WTC11 (cell line): Measurements from ENCODE around the gene RIPK3. TPM values are rescaled to one million over a fixed set of nuclear protein-coding genes. Genes with fewer than 3 reads are reported as not detected.

ENCODE experiments used
- ATAC-seq: fragments of 200-7000 bp; cut with Tn5 transposase; 2 replicates; pipeline ENCODE4 v1.10.0; 2021; ENCODE audit warnings: mild to moderate bottlenecking, moderate library complexity
- CTCF ChIA-PET: fragments of 300-600 bp; sonication (Branson Sonifier 250); formaldehyde crosslinking; loops from one replicate; lab custom pipeline; 2021; ENCODE audit warnings: antibody characterized with exemption; lab: Charles Lee
- POLR2A ChIA-PET: fragments of 350-600 bp; sonication (Branson Sonifier 250); formaldehyde crosslinking; loops from one replicate; lab custom pipeline; 2021; ENCODE audit warnings: antibody characterized with exemption; lab: Charles Lee
- DNase-seq: peaks from one replicate; pipeline ENCODE4 v3.0.0; 2021; ENCODE audit warnings: low spot score
- H3K27ac Mint-ChIP-seq: 2 replicates; pipeline ENCODE4 v1.8.0; 2021; ENCODE audit warnings: mixed read lengths
- H3K27me3 Mint-ChIP-seq: 2 replicates; pipeline ENCODE4 v1.8.0; 2021; ENCODE audit warnings: low read depth, mild to moderate bottlenecking, moderate library complexity, mixed read lengths
- H3K36me3 Mint-ChIP-seq: 2 replicates; pipeline ENCODE4 v1.8.0; 2021; ENCODE audit warnings: mixed read lengths
- H3K4me1 Mint-ChIP-seq: 2 replicates; pipeline ENCODE4 v1.8.0; 2022; ENCODE audit warnings: mixed read lengths
- H3K4me3 Mint-ChIP-seq: 2 replicates; pipeline ENCODE4 v1.8.0; 2021; ENCODE audit warnings: mild to moderate bottlenecking, moderate library complexity, mixed read lengths
- H3K9me3 Mint-ChIP-seq: 2 replicates; pipeline ENCODE4 v1.8.0; 2021; ENCODE audit warnings: mixed read lengths
- ATF1 ChIP-seq: sonication (generic); formaldehyde crosslinking; IDR thresholded peaks from 2 replicates; pipeline ENCODE4 v1.8.1; 2023; ENCODE audit warnings: mild to moderate bottlenecking, moderate library complexity, missing genetic modification reagents
- ELF4 ChIP-seq: sonication (generic); formaldehyde crosslinking; IDR thresholded peaks from 2 replicates; pipeline ENCODE4 v1.8.1; 2022; ENCODE audit warnings: low read depth, mild to moderate bottlenecking, moderate library complexity, missing genetic modification reagents
- EMX1 ChIP-seq: fragments of 250-450 bp; sonication (Bioruptor Pico); IDR thresholded peaks from 2 replicates; pipeline ENCODE4 v1.8.0; 2021; ENCODE audit warnings: mild to moderate bottlenecking
- NFATC4 ChIP-seq: fragments of 250-450 bp; sonication (Bioruptor Pico); IDR thresholded peaks from 2 replicates; pipeline ENCODE4 v1.9.0; 2021; ENCODE audit warnings: mild to moderate bottlenecking
- NR1H2 ChIP-seq: sonication (generic); formaldehyde crosslinking; IDR thresholded peaks from 2 replicates; pipeline ENCODE4 v1.9.0; 2021; ENCODE audit warnings: mild to moderate bottlenecking, moderate library complexity, missing genetic modification reagents
- NR3C1 ChIP-seq: sonication (generic); formaldehyde crosslinking; conservative IDR thresholded peaks from 2 replicates; pipeline ENCODE4 v1.8.1; 2023; ENCODE audit warnings: low read depth, mild to moderate bottlenecking, missing genetic modification reagents
- PREB ChIP-seq: sonication (generic); formaldehyde crosslinking; IDR thresholded peaks from 2 replicates; pipeline ENCODE4 v1.8.1; 2022; ENCODE audit warnings: mild to moderate bottlenecking, missing genetic modification reagents, moderate library complexity, borderline replicate concordance
- RORB ChIP-seq: fragments of 250-450 bp; sonication (Bioruptor Pico); IDR thresholded peaks from 2 replicates; pipeline ENCODE4 v1.9.0; 2021; ENCODE audit warnings: mild to moderate bottlenecking
- SMAD3 ChIP-seq: sonication (generic); formaldehyde crosslinking; IDR thresholded peaks from 2 replicates; pipeline ENCODE4 v1.8.0; 2022; ENCODE audit warnings: missing genetic modification reagents, mild to moderate bottlenecking, borderline replicate concordance
- TCF7 ChIP-seq: sonication (generic); formaldehyde crosslinking; IDR thresholded peaks from 2 replicates; pipeline ENCODE4 v1.8.0; 2022; ENCODE audit warnings: mild to moderate bottlenecking, low read depth, missing genetic modification reagents, moderate library complexity
- ZNF512 ChIP-seq: sonication (generic); formaldehyde crosslinking; IDR thresholded peaks from 2 replicates; pipeline ENCODE4 v1.8.1; 2022; ENCODE audit warnings: missing genetic modification reagents, borderline replicate concordance
- total RNA-seq: library from RNA; stranded (reverse); gene quantifications from 3 replicates; pipeline ENCODE4 v1.2.3, GENCODE V29; 2021
- TF ChIP-seq, protein P1 (sequence below): sonication (generic); formaldehyde crosslinking; IDR thresholded peaks from 2 replicates; pipeline ENCODE4 v1.8.0; 2022; ENCODE audit warnings: mild to moderate bottlenecking, missing genetic modification reagents
- TF ChIP-seq, protein P2 (sequence below): sonication (generic); formaldehyde crosslinking; IDR thresholded peaks from 2 replicates; pipeline ENCODE4 v1.8.1; 2023; ENCODE audit warnings: mild to moderate bottlenecking, missing genetic modification reagents

RIPK3 gene
- total RNA-seq, 1 experiment from 2014 or later = 0.83 TPM

- no peak for TF ChIP-seq PREB
Measured at GRCh38 chr14:24289649-24290280, 50.0 kb downstream of the RIPK3 start (continued).

DNA sequence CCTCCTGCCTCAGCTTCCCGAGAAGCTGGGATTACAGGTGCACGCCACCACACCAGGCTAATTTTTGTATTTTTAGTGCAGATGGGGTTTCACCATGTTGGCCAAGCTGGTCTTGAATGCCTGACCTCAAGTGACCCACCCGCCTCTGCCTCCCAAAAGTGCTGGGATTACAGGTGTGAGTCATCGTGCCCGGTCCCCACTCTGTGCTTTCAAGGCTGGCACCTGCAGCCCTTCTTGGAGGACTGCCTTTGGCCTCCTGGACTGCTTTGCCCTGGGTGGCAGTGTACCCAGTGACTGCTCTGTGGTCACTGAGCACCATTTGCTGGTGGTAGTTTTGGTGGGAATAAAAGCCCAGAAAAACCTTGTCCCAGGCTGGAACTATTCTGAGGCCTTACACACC lies 52.8 kb downstream of the RIPK3 start:
- no peak for DNase-seq
- Mint-ChIP-seq H3K9me3 (no peaks in the 10 kb centered on the region), H3K27ac (no peak overlapping the region), H3K36me3 (no peaks in the 10 kb centered on the region)
- ChIA-PET POLR2A (no interaction called here), CTCF (interaction anchor here (1.0 to 1.3 kb wide), 2 partner anchors 11 to 21 kb away, joined by 3 to 4 read pairs; partner anchors contain the start of gene CIDEB)
- TF ChIP-seq EMX1 (CRISPR knock-in tag) (no peak), TCF7 (no peak), SMAD3 (CRISPR knock-in tag) (no peak), NR3C1 (CRISPR knock-in tag) (no peak), NR1H2 (CRISPR knock-in tag) (no peak), NFATC4 (CRISPR knock-in tag) (no peak), ATF1 (CRISPR knock-in tag) (no peak), ZNF512 (CRISPR knock-in tag) (no peak), ELF4 (no peak), RORB (no peak)
- TF ChIP-seq, protein P1, sequence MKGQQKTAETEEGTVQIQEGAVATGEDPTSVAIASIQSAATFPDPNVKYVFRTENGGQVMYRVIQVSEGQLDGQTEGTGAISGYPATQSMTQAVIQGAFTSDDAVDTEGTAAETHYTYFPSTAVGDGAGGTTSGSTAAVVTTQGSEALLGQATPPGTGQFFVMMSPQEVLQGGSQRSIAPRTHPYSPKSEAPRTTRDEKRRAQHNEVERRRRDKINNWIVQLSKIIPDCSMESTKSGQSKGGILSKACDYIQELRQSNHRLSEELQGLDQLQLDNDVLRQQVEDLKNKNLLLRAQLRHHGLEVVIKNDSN (CRISPR knock-in tag) = no peak
- TF ChIP-seq, protein P2, sequence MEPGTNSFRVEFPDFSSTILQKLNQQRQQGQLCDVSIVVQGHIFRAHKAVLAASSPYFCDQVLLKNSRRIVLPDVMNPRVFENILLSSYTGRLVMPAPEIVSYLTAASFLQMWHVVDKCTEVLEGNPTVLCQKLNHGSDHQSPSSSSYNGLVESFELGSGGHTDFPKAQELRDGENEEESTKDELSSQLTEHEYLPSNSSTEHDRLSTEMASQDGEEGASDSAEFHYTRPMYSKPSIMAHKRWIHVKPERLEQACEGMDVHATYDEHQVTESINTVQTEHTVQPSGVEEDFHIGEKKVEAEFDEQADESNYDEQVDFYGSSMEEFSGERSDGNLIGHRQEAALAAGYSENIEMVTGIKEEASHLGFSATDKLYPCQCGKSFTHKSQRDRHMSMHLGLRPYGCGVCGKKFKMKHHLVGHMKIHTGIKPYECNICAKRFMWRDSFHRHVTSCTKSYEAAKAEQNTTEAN (CRISPR knock-in tag) = no peak
- TF ChIP-seq, all 79 proteins: peak for 0
- no peaks in the 10 kb centered on the region for H3K27me3 Mint-ChIP-seq
- no peak overlapping the region for H3K4me3 Mint-ChIP-seq
- no peaks in the 10 kb centered on the region for H3K4me1 Mint-ChIP-seq
- no peak for ATAC-seq

Other genes starting within 250 kb of the RIPK3 start
- gene PCK2, start 245.7 kb downstream of the RIPK3 start, total RNA-seq = 51.2 to 67.0 TPM (median 59.2 TPM) in 3 replicates
- gene DCAF11, start 225.2 kb downstream of the RIPK3 start, total RNA-seq = 73.6 to 90.2 TPM (median 77.3 TPM) in 3 replicates
- 1.3 to 2.3 TPM (median 1.6 TPM) in 3 replicates for gene NRL, start 225.0 kb downstream of the RIPK3 start, total RNA-seq
- 0.25 to 0.39 TPM in 2 of 3 replicates, not detected in the other for gene FITM1, start 209.3 kb downstream of the RIPK3 start, total RNA-seq
- 76.8 to 99.1 TPM (median 98.8 TPM) in 3 replicates for gene PSME1, start 203.8 kb downstream of the RIPK3 start, total RNA-seq
- gene EMC9, start 198.4 kb downstream of the RIPK3 start, total RNA-seq = 41.3 to 47.9 TPM (median 44.4 TPM) in 3 replicates
- gene PSME2, start 193.4 kb downstream of the RIPK3 start, total RNA-seq = 103 to 112 TPM (median 103 TPM) in 3 replicates
- gene RNF31, start 192.5 kb downstream of the RIPK3 start, total RNA-seq = 63.0 to 86.2 TPM (median 68.4 TPM) in 3 replicates
- gene IRF9, start 178.7 kb downstream of the RIPK3 start, total RNA-seq = 15.6 to 16.2 TPM (median 15.7 TPM) in 3 replicates
- gene REC8, start 167.9 kb downstream of the RIPK3 start, total RNA-seq = 29.6 to 32.2 TPM (median 31.5 TPM) in 3 replicates
- gene IPO4, start 151.2 kb downstream of the RIPK3 start, total RNA-seq = 87.6 to 128 TPM (median 91.2 TPM) in 3 replicates
- gene TM9SF1, start 144.6 kb downstream of the RIPK3 start, total RNA-seq = 27.9 to 29.2 TPM (median 28.4 TPM) in 3 replicates
- 0.13 to 0.16 TPM in 2 of 3 replicates, not detected in the other for gene TSSK4, start 134.3 kb downstream of the RIPK3 start, total RNA-seq
- 32.7 to 38.5 TPM (median 36.5 TPM) in 3 replicates for gene CHMP4A, start 126.5 kb downstream of the RIPK3 start, total RNA-seq
- gene MDP1, start 123.9 kb downstream of the RIPK3 start, total RNA-seq = 12.6 to 18.4 TPM (median 16.9 TPM) in 3 replicates
- gene NEDD8, start 107.6 kb downstream of the RIPK3 start, total RNA-seq = 218 to 233 TPM (median 221 TPM) in 3 replicates
- gene GMPR2, start 107.1 kb downstream of the RIPK3 start, total RNA-seq = 74.2 to 82.3 TPM (median 78.4 TPM) in 3 replicates
- gene TINF2, start 97.4 kb downstream of the RIPK3 start, total RNA-seq = 32.2 to 39.8 TPM (median 35.7 TPM) in 3 replicates
- 2.5 to 5.2 TPM (median 4.4 TPM) in 3 replicates for gene TGM1, start 76.8 kb downstream of the RIPK3 start, total RNA-seq
- 22.3 to 28.1 TPM (median 27.1 TPM) in 3 replicates for gene RABGGTA, start 68.4 kb downstream of the RIPK3 start, total RNA-seq
- 13.9 to 16.7 TPM (median 15.4 TPM) in 3 replicates for gene DHRS1, start 40.2 kb downstream of the RIPK3 start, total RNA-seq
- gene NOP9, start 40.1 kb downstream of the RIPK3 start, total RNA-seq = 34.3 to 44.4 TPM (median 35.0 TPM) in 3 replicates
- 4.7 to 6.1 TPM (median 5.6 TPM) in 3 replicates for gene CIDEB, start 32.0 kb downstream of the RIPK3 start, total RNA-seq
- gene LTB4R2, start 29.9 kb downstream of the RIPK3 start, total RNA-seq = 9.1 to 12.9 TPM (median 9.8 TPM) in 3 replicates
- gene LTB4R, start 28.5 kb downstream of the RIPK3 start, total RNA-seq = 6.9 to 9.4 TPM (median 7.6 TPM) in 3 replicates
- gene ADCY4, start 4.9 kb downstream of the RIPK3 start, total RNA-seq = 0.96 to 2.4 TPM (median 1.1 TPM) in 3 replicates
- gene NFATC4, start 28.2 kb upstream of the RIPK3 start, total RNA-seq = 60.7 to 101 TPM (median 95.9 TPM) in 3 replicates
- 16.6 to 18.3 TPM (median 17.9 TPM) in 3 replicates for gene NYNRIN, start 59.0 kb upstream of the RIPK3 start, total RNA-seq
- gene CBLN3, start 89.7 kb upstream of the RIPK3 start, total RNA-seq = 0.94 to 2.1 TPM (median 1.5 TPM) in 3 replicates
- 33.2 to 34.2 TPM (median 33.3 TPM) in 3 replicates for gene KHNYN, start 90.0 kb upstream of the RIPK3 start, total RNA-seq
- 55.0 to 59.2 TPM (median 56.7 TPM) in 3 replicates for gene SDR39U1, start 102.8 kb upstream of the RIPK3 start, total RNA-seq
- gene CMA1, start 168.3 kb upstream of the RIPK3 start, total RNA-seq = not detected in 3 replicates
- gene CTSG, start 236.3 kb upstream of the RIPK3 start, total RNA-seq = not detected in 3 replicates